ENCODE measurements around the gene TTYH2.

DNA sequence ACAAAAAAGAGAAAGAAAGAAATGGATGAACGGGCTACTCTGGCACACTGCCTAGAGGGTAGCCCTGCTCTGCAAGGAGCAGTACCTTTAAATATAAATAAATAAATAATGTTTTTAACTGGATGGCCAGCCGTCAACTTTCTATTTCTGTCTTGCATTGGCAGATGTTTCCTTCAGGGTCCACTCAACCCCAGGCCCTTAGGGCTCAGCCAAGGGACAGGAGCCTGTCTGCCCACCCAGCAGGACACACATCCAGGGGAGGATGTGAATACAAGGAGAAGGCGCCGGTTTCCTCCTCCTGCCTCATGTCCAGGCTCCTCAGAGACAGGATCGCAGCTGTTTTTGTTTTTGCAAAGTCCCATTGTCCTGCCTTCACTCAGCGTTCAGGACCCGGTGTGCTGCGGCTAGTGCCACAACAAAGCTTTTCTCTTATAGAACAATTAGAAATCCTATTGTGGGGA is 22.6 kb downstream of the TTYH2 start:
- TF ChIP-seq, protein P1, sequence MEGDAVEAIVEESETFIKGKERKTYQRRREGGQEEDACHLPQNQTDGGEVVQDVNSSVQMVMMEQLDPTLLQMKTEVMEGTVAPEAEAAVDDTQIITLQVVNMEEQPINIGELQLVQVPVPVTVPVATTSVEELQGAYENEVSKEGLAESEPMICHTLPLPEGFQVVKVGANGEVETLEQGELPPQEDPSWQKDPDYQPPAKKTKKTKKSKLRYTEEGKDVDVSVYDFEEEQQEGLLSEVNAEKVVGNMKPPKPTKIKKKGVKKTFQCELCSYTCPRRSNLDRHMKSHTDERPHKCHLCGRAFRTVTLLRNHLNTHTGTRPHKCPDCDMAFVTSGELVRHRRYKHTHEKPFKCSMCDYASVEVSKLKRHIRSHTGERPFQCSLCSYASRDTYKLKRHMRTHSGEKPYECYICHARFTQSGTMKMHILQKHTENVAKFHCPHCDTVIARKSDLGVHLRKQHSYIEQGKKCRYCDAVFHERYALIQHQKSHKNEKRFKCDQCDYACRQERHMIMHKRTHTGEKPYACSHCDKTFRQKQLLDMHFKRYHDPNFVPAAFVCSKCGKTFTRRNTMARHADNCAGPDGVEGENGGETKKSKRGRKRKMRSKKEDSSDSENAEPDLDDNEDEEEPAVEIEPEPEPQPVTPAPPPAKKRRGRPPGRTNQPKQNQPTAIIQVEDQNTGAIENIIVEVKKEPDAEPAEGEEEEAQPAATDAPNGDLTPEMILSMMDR (IDR thresholded peaks at IDR 0.05): no peak
- no peak for TF ChIP-seq POLR2A (IDR thresholded peaks at IDR 0.05)
